HK-2 (cell line): Measurements from ENCODE around the gene ANO4.

Experiments used
- DNase-seq: peaks from one replicate; pipeline ENCODE4 v3.0.0-alpha.2; 2018; ENCODE audit not compliant: unreplicated experiment

The ANO4 gene

GRCh38 chr12:100808777-100809176, 14.2 kb downstream of the ANO4 start:
- no peak for DNase-seq

- no peak for DNase-seq
Observed at GRCh38 chr12:100820314-100820713, 25.7 kb downstream of the ANO4 start.

GRCh38 chr12:100823963-100824362, 29.4 kb downstream of the ANO4 start:
- no peak for DNase-seq

GRCh38 chr12:100824476-100824875, 29.9 kb downstream of the ANO4 start:
- DNase-seq: no peak

- DNase-seq: peak; percentile 27
Observed at GRCh38 chr12:100826323-100826722, 31.7 kb downstream of the ANO4 start.

- DNase-seq: no peak
Observed at GRCh38 chr12:100827901-100828520, 33.4 kb downstream of the ANO4 start.

GRCh38 chr12:100830003-100830795, 35.6 kb downstream of the ANO4 start:
- DNase-seq: no peak

- no peak for DNase-seq
Observed at GRCh38 chr12:100833282-100833681, 38.7 kb downstream of the ANO4 start.

GRCh38 chr12:100840748-100841147, 46.2 kb downstream of the ANO4 start:
- DNase-seq: no peak

- DNase-seq: no peak
Observed at GRCh38 chr12:100842156-100842555, 47.6 kb downstream of the ANO4 start.

- no peak for DNase-seq
Observed at GRCh38 chr12:100843061-100843460, 48.5 kb downstream of the ANO4 start.

GRCh38 chr12:100845095-100845494, 50.5 kb downstream of the ANO4 start:
- DNase-seq: no peak

- DNase-seq: no peak
Observed at GRCh38 chr12:100851637-100852036, 57.1 kb downstream of the ANO4 start.

- no peak for DNase-seq
Observed at GRCh38 chr12:100857418-100857817, 62.8 kb downstream of the ANO4 start.

GRCh38 chr12:100857971-100858370, 63.4 kb downstream of the ANO4 start:
- no peak for DNase-seq

- no peak for DNase-seq
Observed at GRCh38 chr12:100858656-100859055, 64.1 kb downstream of the ANO4 start.

GRCh38 chr12:100859063-100859627, 64.6 kb downstream of the ANO4 start:
- no peak for DNase-seq

- DNase-seq: no peak
Observed at GRCh38 chr12:100860611-100861010, 66.0 kb downstream of the ANO4 start.

- no peak for DNase-seq
Observed at GRCh38 chr12:100862676-100863075, 68.1 kb downstream of the ANO4 start.

GRCh38 chr12:100864366-100864765, 69.8 kb downstream of the ANO4 start:
- no peak for DNase-seq

GRCh38 chr12:100867639-100868393, 73.2 kb downstream of the ANO4 start:
- DNase-seq: no peak

GRCh38 chr12:100868487-100868886, 73.9 kb downstream of the ANO4 start:
- DNase-seq: no peak
